ENCODE data around the gene STK17A.

Gene STK17A

DNA sequence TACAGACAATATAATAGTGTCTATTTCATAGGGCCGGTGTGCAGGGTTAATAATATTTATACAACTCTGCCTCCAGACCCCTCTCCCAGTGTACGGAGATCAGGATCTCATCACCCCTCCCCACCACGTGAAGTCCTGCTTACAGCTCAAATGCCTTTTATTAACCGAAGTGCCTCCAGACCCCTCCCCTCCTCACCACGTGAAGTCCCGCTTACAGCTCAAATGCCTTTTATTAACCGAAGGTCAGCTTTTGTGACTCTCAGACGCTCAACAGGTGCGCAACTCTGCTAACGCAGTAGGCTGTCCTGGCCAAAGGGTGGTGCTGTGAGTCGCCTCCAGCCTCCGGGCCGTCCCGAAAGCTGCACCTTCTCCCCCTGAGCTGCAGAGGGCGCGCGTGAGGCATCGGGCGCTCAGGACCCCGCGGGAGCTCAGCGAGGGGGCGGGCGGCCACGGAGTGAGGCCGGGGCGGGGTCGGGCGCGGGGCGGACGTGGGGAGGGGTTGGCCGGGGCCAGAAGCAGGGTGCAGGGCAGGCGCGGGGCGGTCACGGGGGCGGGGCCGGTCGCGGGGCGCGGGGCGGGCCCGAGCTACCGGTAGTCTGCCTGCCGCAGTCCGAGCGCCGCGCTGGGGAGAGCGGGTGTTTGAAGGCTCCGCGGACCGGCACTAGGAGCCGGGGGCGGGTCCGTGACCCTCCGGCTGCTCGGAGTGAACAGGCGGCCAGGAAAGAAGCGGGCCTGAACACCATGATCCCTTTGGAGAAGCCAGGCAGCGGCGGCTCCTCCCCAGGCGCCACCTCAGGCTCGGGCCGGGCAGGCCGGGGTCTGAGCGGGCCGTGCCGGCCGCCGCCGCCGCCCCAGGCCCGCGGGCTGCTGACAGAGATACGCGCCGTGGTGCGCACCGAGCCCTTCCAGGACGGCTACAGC is at the start of gene STK17A:
STK17A (plus strand) TSS at position 606 of the 921 bp plus-strand sequence; CDS start at position 742, 136 bp downstream.
- peak; percentile 92 for DNase-seq

DNA sequence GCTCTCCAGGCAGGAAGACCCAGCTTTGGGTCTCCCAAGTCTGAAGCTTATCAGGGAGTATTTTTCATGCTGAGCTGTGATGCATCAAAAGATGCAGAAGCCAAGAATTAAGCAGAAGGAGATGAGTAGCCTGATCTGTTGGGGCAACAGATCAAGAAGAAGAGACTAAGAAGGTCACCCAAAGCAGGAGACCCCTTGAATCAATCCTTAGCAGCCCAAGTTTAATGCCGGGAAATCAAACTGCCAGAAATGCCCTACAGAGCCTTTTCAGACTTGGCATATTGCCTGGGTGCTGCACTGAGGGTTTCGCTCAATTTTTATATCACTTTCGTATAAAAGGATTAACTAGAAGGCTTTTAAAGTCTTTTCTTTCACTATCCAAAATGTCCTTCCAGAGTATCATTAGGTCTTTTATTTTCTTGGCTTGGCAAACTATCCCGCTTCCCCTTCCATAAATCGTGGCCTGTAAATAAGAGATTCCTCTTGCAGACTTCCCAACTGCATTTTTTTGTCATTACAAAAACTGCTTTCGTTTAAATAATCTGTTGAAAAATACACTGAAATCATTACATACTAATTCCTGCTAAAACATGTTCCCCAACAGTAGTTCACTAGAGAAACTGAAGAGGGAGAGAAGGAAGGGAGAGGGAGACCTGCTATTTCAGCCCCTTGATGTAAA is 49.0 kb upstream of the STK17A start:
- DNase-seq: no peak

DNA sequence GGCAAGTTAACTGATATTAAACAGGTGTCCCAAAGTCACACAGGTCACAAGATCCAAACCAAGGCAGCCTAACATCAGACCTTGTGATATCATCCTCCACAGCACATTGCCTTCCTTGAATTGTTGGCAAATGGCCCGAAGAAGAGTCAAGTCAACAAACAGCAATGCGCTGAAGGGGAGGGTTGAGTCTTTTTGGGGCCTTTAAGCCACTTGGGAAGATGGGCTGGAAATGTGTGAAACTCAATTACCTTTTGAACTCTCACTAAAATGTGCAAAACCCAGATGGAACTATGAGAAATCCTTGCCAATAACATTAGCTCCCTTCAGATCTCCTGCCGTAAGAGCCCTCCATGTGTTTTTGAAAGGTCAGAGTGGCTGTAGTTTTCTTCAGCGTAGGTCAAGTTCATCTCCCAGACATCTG is 47.9 kb upstream of the STK17A start:
- no peak for DNase-seq

DNA sequence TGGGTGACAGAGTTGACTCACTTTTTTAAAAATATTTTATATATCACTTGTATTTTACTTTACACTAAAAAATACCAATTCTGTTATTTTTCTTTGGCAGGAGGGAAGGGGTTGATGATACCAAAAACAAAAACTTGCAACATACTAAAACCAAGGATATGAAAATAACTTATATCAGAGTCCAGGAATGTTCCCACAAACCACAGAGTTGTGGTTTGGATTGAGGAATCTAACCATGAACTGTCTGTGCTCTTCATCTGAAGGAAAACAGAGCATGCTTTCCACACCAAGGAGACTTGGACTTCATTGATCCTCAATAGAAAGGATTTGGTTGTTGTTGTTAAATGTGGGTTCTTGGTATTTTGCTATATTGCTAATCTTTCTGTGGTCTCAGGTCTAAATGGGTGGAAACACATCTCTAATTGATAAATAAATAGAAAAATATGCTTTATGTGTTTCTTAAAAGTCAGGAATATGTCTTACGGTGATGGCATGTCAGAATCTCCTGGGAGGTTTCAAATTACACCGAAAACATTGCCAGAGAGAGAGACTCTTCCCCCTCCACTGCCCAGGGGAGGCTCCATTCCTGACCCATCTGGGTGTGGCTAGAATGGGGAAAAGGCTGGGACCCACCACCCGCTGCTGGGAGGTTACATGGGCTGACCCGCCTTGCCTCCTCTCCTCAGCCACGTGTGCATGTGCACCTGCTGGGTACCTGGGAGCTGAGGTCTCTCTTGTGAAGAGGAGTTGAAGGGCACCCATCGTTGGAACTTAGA is 46.9 kb upstream of the STK17A start:
- no peak for DNase-seq

DNA sequence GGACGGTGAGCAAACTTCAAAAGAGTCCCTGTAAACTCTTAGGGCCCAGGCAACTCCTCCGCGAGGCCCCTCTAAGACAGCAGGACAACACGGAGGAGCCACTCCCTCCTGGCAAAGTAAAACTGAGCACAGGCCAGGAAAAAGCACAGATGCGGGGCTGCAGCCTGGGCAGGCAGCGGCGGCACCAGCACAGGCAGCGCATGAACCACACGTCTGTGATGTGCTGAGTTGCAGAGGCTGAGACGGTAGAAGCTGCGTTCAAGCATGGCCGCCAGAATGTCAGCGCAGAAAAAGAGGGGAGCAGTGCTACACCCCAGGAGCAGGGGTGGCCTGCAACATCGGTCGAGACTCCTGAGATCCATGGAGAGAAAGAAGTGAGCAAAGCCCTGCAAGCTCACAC is 46.1 kb upstream of the STK17A start:
- DNase-seq: no peak

DNA sequence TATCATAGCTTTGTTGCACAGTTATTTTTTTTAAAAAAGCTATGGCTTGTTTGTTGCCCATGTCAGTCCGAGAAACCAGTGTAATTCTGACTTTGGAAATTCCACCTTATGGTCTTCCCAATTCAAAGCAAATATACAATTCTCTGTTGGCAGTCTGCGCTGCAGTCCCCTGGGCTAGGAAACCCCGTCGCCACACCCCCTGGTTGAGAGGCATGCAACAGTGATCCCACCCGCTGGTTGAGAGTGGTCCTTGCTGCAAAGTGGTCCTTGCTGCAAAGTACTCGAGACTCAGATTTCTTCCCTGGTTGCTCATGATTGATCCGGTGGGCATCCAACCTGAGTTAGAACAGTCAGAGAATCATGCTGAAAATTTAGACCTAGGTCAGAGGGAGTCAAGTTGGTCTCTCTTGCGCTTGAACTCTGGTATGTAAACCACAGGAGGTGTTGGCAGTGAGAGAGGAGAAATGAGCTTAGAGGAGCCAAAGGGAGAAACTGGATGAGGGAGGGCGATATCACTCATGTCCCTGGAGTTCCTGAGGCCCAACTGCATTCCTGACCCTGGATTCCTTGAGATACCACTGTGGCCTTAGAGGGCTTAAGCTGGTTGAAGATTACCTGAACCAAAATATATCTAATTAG is 45.0 kb upstream of the STK17A start:
- DNase-seq: no peak

DNA sequence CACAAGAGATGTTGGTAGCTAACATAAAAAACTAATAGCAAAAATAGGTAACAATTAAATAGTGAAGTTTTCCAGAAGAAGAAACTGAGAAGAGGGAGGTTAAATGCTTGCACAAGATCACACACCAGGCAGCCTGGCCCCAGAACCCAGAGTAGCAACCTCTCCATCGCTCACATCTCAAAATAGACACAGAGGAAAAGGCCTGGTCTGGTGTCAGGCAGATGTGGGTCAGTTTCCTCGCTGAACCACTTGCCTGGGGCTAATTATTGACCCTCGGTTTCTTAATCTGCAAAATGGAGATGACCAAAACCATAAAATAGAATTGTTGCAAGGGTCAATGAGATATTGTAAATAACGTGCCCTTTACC is 44.5 kb upstream of the STK17A start:
- DNase-seq: no peak

DNA sequence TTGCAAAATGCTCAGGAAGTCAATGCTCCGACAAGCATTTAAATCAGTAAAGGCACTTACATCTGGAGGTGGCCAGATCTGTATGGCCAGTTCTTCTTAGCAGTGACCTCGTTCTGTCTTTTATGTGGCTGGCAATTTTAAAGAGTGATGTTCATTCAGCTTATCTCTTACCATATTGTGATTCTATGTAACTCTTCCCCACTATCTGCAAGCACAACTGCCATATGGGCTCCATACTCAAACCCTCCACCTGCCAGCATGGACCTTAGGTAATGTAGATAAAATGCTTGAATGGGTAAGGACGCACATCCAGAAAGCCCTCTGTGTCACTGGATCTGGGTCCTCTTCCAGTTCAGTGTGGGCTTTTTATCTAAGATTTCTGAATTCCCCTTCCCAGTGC is 42.4 kb upstream of the STK17A start:
- no peak for DNase-seq

DNA sequence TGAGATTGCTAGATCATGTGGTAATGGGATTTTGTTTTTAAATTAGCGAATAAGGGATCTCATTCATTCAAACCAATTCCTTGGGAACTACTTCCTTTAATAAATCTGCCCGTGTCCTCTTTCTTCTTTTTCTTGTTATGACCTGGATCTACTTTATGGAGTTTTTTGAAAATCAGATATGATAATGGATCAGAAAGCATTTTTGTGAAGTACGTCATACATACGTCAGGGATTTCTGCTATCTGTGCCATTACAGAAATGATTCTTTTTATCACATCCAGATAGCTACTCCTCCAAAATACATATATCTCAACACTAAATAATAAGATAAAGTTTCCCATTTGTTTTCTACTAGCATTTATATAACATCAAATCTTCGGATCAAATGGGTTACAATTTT is 40.2 kb upstream of the STK17A start:
- DNase-seq: no peak

DNA sequence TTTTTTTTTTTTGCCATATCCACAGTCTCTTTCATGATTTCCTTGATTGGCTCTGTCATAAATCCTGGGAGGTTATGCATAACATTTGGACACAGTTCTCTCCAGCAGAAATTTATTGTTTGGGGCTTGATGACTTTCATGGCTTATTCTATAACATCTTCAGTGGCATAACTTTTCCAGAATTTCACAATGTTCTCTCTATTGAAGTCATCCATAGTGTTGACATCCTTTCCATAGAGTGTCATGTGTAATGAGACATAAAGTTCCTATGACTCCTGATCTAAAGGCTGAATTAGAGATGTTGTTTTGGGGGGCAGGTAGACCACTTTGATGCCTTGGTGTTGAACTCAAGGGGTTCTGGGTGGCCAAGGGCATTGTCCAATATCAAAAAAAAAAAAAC is 36.7 kb upstream of the STK17A start:
- DNase-seq: no peak

DNA sequence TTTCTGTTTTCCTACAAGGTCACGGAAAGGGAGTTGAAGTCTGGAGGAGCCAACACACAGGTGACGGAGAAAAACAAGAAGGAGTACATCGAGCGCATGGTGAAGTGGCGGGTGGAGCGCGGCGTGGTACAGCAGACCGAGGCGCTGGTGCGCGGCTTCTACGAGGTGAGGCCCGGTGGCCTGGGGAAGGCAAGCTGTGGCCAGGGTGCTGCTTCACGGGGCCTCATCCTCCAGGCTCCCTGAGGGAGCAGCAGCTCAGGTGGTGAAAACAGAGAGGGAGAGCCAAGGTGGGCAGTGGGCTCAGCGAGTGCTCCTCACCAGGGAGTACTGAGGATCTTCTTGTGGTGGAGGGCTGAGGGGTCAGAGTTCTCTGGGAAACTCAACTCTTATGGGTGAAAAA is 32.5 kb upstream of the STK17A start:
- DNase-seq: no peak

DNA sequence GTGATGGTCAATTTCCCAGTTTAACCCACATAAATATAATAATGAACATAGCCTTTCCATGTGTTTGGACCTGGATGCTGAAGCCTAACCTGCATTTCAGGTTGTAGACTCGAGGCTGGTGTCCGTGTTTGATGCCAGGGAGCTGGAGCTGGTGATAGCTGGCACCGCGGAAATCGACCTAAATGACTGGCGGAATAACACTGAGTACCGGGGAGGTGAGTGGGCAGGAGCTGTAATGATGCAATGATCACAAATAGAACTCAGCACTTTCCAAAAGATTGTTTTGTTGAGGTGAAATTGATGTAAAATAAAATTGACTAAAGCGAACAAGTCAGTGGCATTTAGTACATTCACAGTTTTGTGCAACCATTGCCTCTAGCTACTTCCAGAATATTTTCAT is 30.8 kb upstream of the STK17A start:
- DNase-seq: no peak

DNA sequence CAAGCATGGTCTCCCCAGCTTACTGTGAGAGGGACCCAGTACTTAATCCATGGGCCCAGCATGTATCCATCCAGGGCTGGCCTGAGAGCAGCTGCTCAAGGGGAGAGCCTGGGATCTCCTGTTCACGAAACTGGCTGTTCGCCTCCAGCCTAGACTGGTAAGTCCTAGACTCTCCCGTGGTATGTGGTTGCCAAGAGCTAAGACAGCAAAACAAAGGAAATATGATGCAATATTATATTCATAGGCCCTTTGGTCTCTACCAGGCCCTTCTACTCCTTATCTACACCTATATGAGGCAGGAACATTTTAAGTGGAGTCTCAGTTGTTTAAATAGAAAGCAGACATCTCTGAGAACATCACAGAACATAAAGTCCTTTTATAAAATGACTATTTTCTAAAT is 28.9 kb upstream of the STK17A start:
- DNase-seq: no peak

DNA sequence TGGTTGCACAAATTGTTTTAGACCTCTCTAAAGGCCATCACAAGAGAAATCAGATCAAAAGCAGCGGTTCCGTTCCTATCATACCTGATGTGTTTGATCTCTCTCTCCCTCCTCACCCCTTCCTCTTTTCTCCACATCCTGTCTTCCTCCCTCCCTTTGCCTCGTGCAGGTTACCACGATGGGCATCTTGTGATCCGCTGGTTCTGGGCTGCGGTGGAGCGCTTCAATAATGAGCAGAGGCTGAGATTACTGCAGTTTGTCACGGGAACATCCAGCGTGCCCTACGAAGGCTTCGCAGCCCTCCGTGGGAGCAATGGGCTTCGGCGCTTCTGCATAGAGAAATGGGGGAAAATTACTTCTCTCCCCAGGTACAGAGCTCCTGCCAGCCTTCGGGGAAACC is 28.5 kb upstream of the STK17A start:
- DNase-seq: no peak

DNA sequence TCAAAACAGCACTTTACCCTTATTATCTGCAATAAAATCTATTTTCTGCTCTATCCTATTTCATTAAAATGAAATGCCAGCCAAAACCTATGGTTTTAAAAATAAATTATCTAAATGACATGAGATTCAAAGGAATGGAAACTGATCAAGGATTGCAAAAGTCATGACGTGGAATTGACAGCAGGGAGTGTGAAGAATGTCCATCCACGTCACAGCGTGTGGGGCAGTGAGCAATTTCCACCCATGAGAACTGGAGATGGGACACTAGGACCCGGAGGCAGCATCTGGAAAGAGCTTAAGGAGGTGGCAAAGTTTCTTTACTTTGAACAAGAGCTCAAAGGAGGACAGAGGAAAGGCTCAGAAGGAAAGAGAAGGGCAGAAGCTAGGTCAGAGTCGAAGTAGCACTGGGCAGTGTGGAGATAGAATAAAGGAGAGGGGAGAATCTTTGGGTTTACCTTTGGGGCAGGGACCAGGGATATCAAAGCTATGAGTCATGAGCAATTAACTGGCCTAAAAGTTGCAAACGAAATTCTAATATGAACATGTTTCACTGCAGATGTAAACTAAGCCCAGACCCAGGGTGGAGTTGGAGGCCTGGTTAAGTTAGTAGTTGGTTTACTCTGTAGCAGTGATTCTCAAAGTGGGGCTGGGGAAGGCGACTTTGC is 24.9 kb upstream of the STK17A start:
- DNase-seq: no peak

DNA sequence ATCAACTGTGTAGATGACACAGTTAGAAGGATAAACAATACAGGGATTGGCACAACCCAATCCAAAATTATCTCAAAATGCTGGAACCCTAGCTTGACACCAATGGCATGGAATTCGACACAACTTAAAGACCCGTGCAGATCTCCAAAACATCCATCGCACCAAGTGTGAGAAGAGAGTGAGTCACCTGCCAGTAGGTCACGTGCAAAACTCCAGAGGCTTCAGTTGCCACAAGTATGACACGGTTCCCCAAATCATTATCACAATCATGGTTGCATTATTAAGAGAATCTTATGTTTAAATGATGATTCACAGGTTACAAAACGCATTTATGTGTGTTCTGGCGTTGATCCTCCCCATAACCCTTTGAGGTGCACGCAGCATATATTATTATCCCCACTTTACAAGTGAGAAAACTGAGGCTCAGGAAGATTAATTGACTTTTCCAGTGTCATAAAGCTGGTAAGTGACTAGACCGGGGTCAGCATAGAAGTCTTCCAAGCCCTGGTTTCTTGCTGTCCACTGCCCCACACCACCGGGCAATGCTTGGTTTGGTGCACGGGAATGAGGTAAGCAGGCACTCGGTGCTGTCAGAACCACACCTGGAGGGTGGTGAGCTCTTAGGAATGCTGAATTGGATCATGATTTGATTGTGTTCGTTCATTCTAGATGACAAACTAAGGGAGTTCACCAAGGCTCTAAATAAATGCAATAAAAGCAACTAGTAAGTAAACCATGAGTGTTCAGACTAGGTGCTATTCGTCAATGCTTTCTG is 23.6 kb upstream of the STK17A start:
- no peak for DNase-seq

DNA sequence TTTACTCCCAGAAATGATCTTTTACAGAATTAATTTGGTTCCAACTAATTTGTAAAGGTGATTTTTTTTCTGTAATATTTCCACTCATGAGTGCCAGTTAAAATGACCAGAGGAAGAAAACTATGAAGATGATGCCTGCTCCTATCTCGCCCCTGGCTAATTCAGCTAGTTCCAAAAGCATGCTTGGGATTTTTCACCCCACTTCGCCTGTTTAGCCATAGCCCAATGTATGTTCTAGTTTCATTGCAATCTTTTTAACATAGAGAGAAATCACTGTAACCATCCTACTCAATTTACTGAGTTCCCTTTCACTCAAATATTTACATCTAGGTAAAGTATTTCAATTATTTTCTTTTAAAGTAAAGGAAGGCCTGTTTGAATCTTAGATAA is 23.0 kb upstream of the STK17A start:
- no peak for DNase-seq

DNA sequence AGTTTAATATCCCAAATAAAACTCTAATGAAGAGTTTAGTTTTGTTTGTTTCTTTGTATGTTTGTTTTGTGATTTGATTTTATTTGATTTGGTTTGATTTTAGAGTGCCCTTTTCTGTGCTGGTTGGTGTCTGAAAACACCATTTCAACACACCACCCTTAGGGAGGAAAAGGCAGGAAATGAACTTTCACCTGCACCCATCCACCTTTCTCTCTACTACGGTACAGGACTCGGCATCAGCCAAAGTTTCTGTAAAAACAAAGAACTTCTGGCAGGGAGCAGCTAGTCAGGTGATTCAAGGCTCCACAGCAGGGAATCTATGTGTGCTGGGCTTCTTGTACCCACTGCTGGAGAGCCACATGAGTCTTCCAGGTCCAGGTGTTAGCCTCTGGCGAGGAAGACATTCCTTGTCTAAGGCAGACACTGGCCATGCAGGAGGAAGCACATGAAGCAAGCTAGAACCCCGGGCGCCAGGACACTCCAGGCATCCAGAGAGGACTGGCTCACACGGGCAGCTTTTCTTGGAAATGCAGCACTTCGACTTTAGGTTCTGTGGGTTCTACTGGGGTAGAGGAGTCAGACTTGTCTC is 22.1 kb upstream of the STK17A start:
- DNase-seq: no peak

DNA sequence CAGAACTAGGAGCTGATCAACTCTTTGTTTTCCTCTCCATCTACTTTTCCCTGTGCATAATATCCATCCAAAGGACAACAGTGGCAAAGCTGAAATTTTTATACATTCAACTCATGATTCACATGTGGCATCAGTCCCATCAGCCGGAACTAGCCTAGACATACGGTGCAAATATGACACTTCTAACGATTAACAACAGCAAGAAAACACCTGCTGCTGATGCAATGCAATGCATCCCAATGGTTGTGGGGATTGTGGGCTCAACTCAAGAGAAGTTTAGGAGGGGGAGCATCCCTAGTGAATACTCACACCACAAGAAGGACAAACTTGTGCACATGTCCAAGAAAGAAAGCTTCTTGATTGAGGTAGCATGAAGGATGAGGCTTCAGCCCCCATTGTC is 20.5 kb upstream of the STK17A start:
- DNase-seq: no peak

DNA sequence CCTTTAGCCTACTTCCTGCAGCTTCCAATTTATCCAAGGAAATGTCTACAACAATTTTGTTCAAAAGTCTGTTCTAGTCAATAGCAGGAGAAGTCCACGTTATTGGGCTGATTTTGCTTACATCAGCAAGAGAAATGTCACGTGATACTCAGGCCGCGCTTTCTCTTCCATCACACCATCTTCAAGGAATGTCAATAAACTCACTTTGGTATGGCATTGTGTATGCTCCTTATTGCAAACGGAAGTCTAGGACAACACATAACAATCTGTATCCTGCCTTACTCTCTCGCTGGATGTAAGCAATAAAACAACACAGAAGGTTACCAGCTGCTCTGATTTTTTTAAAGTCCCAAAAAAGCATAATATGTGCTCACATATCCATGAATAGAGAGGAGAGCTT is 17.1 kb upstream of the STK17A start:
- DNase-seq: no peak

DNA sequence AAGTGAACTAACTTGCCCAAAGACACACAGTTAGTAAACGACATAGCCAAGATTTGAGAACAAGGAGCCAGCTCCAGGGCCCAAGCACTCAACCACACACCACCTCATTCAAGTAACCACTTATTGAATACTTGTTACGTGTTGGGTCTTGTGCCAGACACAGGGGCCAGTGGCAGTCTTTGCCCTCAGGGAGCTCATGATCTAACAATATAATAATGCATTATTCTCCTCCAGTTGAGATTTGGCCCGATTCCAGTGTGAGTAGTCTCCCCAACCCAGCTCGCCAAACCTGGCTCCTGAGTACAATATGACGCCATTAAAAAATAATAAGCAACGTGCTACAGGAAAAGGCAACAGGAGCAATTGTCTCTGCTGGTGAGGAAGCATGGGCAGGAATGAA is 14.4 kb upstream of the STK17A start:
- no peak for DNase-seq

All from NCI-H510A (cell line).